Esophagus muscularis mucosa (tissue), 4 donors: ENCODE data around the gene LHFPL2. TPM values are rescaled to one million over a fixed set of nuclear protein-coding genes. Genes with fewer than 3 reads are reported as not detected.
"Not testable (repeated sequence)": the region's sequence is repeated elsewhere in the genome, so short reads cannot be mapped to it uniquely, and the experiment has no call there.

Experiments used
- DNase-seq: peaks from one replicate; pipeline ENCODE4 v3.0.0-alpha.2; 2017; ENCODE audit errors: extremely low spot score
- H3K27ac ChIP-seq, 4 donors: fragments of 200-600 bp; sonication (generic); replicated peaks in 1 of 4; 1 replicate in 3 of 4; 2 replicates in 1 of 4; pipeline ENCODE4 v1.5.1; 2016 to 2019; ENCODE audit warnings: mild to moderate bottlenecking in 1 of 4
- H3K27me3 ChIP-seq, 4 donors: fragments of 200-600 bp; sonication (generic); one replicate each; pipeline versions ENCODE4 v1.5.1 to v1.6.0; 2016 to 2019
- H3K36me3 ChIP-seq, 4 donors: fragments of 200-600 bp; sonication (generic); one replicate each; pipeline ENCODE4 v1.5.1; 2016 to 2019
- H3K4me1 ChIP-seq, 4 donors: fragments of 200-600 bp; sonication (generic); one replicate each; pipeline ENCODE4 v1.5.1; 2016 to 2019
- H3K4me3 ChIP-seq, 4 donors: fragments of 200-600 bp; sonication (generic); 1 replicate in 2 of 4; 2 replicates in 2 of 4; pipeline ENCODE4 v1.5.1; 2016 to 2019; ENCODE audit warnings: mild to moderate bottlenecking in 4 of 4, moderate library complexity in 1 of 4
- H3K9me3 ChIP-seq, 4 donors: fragments of 200-600 bp; sonication (generic); 1 replicate in 3 of 4; 2 replicates in 1 of 4; pipeline ENCODE4 v1.5.1; 2016 to 2019
- EP300 ChIP-seq: sonication (generic); formaldehyde crosslinking; IDR thresholded peaks from one replicate; pipeline ENCODE4 v1.6.1; 2017; ENCODE audit warnings: antibody characterized with exemption
- POLR2A ChIP-seq: fragments of 450-650 bp; IDR thresholded peaks from one replicate; pipeline ENCODE4 v1.6.1; 2017; ENCODE audit warnings: antibody characterized with exemption, moderate library complexity, mild to moderate bottlenecking, low read depth
- POLR2AphosphoS5 ChIP-seq, 2 donors: sonication (generic); formaldehyde crosslinking; IDR thresholded peaks; one replicate each; pipeline ENCODE4 v1.6.1; 2017; ENCODE audit warnings: antibody characterized with exemption in 2 of 2
- WGBS: methylation state at CpG from one replicate; pipeline ENCODE4 v1.1.5; 2018; 5-methylcytosine and 5-hydroxymethylcytosine counted together
- intact Hi-C: fragments of 100-400 bp; cut with DNase I; formaldehyde crosslinking; loops from one replicate; pipeline ENCODE4 v1.15.1; 2023
- total RNA-seq, 4 donors: library from RNA; depleted of rRNA; stranded (reverse); fragments of >200 nt; gene quantifications; one replicate each; pipeline versions ENCODE4 v1.1.0 to v1.2.1, GENCODE V29; 2016
- TF ChIP-seq, protein P1 (sequence below), 3 experiments: fragments of 200-600 bp in 2 of 3; fragments of 450-650 bp in 1 of 3; sonication (generic) in 2 of 3; IDR thresholded peaks; one replicate each; pipeline ENCODE4 v1.5.1; 2017 to 2019; ENCODE audit warnings: antibody characterized with exemption in 3 of 3, mild to moderate bottlenecking in 2 of 3, moderate library complexity in 1 of 3

Gene LHFPL2, protein sequence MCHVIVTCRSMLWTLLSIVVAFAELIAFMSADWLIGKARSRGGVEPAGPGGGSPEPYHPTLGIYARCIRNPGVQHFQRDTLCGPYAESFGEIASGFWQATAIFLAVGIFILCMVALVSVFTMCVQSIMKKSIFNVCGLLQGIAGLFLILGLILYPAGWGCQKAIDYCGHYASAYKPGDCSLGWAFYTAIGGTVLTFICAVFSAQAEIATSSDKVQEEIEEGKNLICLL
- total RNA-seq, result 10 to 100 TPM; 24.1 to 40.9 (median 28.1) TPM

DNA sequence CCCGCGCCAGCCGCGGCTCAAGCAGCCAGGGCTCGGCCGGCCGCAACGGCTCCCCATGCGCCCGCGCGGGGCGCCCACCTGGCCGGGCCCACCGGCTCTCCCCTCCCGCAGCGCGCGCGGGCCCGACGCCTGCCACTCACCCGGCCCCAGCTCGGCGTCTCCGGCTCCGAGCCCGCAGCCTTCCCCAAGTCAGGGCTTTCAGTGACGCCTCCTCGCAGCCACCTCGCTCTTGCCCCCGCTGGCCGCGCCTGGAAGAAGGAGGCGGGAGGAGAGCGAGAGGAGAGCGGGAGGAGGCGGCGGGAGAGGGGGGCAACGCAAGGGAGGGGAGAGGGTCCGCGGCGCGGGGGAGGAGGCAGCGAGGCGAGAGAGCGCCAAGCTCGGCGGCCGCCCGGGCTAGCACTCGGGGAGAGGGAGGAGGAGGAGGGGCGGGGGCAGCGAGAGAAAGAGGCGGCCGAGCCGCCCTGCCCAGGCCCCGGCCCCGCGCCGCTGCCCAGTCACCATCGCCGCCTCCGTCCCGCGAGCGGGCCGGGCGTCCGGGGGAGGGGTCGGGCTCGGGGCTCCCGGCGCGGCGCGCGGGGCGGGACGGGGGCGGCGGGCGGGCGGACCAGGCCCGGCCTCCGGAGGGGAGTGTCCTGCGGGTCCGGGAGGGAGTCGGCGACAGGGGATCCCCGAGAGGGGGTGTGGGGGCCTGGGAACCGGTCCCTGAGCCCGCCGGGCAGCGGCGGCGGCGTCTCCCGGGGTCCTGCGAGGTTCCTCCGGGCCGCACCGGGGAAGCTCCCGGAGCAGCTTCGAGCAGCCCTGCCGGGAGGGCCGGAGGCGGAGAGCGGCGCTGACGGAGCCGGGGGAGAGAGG lies at the start of gene LHFPL2:
Gene LHFPL2 (minus strand): TSS at position 414 of the 852 bp plus-strand sequence. CDS start 138,559 bp downstream, outside the sequence.
- H3K9me3 ChIP-seq, result no peaks in the 10 kb centered on the region
- H3K36me3 ChIP-seq, result no peaks in the 10 kb centered on the region
- H3K27ac ChIP-seq, result peak within 1 kb of the TSS; percentile 96 to 98 (median 98)
- H3K4me1 ChIP-seq, result peaks cover 13 to 56% (median 43%) of the 10 kb centered on the region in 4 donors
- WGBS, result 2% methylated on average over 11 of the region's 112 CpGs
- no peaks in the 10 kb centered on the region for H3K27me3 ChIP-seq
- intact Hi-C loops, result loop anchor here (5.0 to 10.0 kb wide), 3 partner anchors 111 to 316 kb away; no protein-coding TSS in a partner anchor
- H3K4me3 ChIP-seq, result peak within 1 kb of the TSS; percentile 76 to 100 (median 86)
- TF ChIP-seq EP300 (no peak), POLR2AphosphoS5 (IDR thresholded peaks at IDR 0.05) (peak in 1 of 2 donors; percentile 67), POLR2A (peak; percentile 21)
- TF ChIP-seq, protein P1, sequence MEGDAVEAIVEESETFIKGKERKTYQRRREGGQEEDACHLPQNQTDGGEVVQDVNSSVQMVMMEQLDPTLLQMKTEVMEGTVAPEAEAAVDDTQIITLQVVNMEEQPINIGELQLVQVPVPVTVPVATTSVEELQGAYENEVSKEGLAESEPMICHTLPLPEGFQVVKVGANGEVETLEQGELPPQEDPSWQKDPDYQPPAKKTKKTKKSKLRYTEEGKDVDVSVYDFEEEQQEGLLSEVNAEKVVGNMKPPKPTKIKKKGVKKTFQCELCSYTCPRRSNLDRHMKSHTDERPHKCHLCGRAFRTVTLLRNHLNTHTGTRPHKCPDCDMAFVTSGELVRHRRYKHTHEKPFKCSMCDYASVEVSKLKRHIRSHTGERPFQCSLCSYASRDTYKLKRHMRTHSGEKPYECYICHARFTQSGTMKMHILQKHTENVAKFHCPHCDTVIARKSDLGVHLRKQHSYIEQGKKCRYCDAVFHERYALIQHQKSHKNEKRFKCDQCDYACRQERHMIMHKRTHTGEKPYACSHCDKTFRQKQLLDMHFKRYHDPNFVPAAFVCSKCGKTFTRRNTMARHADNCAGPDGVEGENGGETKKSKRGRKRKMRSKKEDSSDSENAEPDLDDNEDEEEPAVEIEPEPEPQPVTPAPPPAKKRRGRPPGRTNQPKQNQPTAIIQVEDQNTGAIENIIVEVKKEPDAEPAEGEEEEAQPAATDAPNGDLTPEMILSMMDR (IDR thresholded peaks at IDR 0.05), result peak in 1 of 3 experiments; percentile 0
- DNase-seq, result peak; percentile 94

DNA sequence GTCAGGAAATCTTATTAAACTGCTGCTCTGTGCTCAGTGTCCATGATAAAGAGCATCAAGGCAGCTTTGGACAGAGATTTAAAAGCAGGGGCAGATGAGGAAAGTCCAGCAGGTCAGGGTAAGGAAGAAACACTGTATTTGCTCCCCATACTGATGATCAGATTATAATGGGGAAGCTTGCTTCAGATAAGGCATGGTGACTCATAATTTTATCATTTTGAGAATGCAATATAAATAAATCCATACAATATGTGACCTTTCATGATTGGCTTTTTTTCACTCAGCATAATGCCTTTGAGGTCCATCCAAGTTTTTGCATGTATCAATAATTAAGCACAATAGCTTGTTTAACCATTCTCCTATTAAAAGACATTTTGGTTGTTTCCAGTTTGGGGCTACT lies 48.1 kb upstream of the LHFPL2 start:
- Histone ChIP-seq H3K9me3 (no peaks in the 10 kb centered on the region), H3K27me3 (no peaks in the 10 kb centered on the region), H3K27ac (no peak overlapping the region), H3K4me1 (peaks cover 0 to 8% (median 0%) of the 10 kb centered on the region in 4 donors), H3K36me3 (no peaks in the 10 kb centered on the region), H3K4me3 (no peak overlapping the region)
- TF ChIP-seq, protein P1 (IDR thresholded peaks at IDR 0.05), result no peak
- TF ChIP-seq POLR2AphosphoS5 (IDR thresholded peaks at IDR 0.05), result no peak
- no peak for TF ChIP-seq EP300
- TF ChIP-seq POLR2A, result no peak
- DNase-seq, result no peak
- intact Hi-C loops, result no loop called here

GRCh38 chr5:78696052-78696451 lies 47.5 kb upstream of the LHFPL2 start:
- H3K9me3 ChIP-seq, H3K4me1 ChIP-seq, DNase-seq, H3K27ac ChIP-seq, intact Hi-C loops, H3K27me3 ChIP-seq, H3K4me3 ChIP-seq, H3K36me3 ChIP-seq: not testable (repeated sequence)
- WGBS, result 85% methylated on average over 4 of the region's 4 CpGs

DNA sequence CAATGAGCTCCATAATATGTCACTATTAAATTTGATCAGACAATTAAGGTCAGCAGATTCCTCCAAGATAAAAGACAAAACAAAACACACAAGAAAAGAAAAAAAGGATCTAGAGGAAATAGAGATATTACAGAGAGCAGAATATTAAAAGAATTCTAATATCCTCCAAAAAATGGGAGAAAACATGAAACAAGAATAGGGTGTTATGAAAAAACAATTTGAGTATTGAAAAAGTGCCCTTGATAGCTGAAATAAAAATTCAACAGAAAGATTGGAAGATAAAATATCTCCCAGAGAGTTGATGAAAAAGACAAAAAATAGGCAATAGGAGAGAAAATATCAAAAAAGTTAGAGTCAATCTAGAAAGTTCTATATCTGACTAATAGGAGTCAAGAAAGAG lies 44.8 kb upstream of the LHFPL2 start:
- Histone ChIP-seq H3K4me3 (no peak overlapping the region), H3K27ac (no peak overlapping the region), H3K9me3 (no peaks in the 10 kb centered on the region), H3K36me3 (no peaks in the 10 kb centered on the region), H3K27me3 (no peaks in the 10 kb centered on the region), H3K4me1 (no peaks in the 10 kb centered on the region)
- intact Hi-C loops, result no loop called here
- TF ChIP-seq, protein P1 (IDR thresholded peaks at IDR 0.05), result no peak
- no peak for TF ChIP-seq EP300
- no peak for DNase-seq

DNA sequence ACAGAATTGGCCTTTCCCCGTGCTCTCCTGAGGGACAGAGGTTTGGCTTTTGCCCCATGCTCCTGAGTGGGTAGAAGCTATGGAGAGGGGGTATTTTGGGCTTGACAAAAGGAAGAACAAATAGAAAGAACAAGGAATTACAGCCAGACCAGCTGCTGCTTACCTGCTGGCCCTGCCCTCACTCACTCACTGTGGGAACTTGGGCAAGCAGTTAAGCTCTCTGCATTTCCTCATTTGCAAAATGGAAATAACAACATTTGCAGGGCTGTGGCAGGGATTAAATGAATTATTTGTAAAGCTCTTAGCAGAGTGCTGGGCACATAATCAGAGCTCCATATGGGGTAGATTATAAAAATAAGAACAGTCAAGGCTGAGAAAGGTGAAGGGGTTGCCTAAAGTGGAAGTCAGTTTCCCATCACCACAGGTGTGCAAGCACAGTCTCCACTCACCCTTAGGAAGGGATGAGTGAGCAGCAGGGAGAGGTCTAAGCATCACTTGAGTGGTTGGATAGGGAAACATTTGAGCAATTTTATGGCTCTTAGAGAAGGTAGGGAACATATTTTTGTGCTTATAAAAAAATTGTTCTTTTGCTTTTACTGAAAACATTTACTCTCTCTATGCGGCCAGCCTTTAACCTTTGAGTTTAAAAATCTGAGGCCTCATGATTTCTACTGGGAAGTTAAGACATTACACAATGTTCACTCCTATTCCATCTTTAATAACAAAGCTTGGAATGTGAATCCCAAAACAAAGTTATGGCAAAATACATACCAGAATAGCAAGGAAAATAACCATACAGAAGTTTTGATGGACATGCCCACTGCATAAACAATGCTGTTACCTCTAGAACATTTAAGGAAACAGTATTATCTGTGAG lies 42.8 kb upstream of the LHFPL2 start:
- Histone ChIP-seq H3K4me3 (no peak overlapping the region), H3K4me1 (no peaks in the 10 kb centered on the region), H3K27ac (no peak overlapping the region), H3K9me3 (no peaks in the 10 kb centered on the region), H3K36me3 (no peaks in the 10 kb centered on the region), H3K27me3 (no peaks in the 10 kb centered on the region)
- intact Hi-C loops, result no loop called here
- no peak for DNase-seq
- 90% methylated on average over 2 of the region's 2 CpGs for WGBS
- TF ChIP-seq POLR2AphosphoS5 (IDR thresholded peaks at IDR 0.05), result no peak
- no peak for TF ChIP-seq EP300
- TF ChIP-seq, protein P1 (IDR thresholded peaks at IDR 0.05), result no peak
- no peak for TF ChIP-seq POLR2A
